NCI-H187 treated with DMSO at 0.1 percent for 48 hours (cell line): ENCODE data around the gene HYAL1.
"Not testable (repeated sequence)": the region's sequence is repeated elsewhere in the genome, so short reads cannot be mapped to it uniquely, and the experiment has no call there.

ENCODE experiments used
- DNase-seq: peaks from one replicate; lab custom pipeline; 2025; lab: John Stamatoyannopoulos, UW

HYAL1 gene

DNA sequence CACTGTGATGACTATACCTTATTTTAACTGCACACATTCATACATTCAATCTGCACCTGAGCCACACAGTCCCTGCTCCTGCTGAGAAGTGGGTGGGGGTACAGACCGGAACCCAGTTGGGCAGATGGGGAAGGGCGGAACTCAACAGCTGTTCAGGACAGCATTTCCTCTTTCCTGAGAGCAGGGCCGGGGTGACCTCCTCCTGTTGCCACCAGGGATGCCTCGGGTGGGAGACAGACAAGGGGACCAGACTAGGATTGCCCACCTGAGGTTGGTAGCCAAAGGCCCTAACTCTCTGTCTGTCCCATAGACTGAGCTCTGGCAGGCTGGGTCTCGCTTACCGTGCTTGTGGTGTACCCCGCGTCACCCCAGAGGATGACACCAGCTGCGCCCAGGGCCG, 15.2 kb upstream of the HYAL1 start:
- no peak for DNase-seq

DNA sequence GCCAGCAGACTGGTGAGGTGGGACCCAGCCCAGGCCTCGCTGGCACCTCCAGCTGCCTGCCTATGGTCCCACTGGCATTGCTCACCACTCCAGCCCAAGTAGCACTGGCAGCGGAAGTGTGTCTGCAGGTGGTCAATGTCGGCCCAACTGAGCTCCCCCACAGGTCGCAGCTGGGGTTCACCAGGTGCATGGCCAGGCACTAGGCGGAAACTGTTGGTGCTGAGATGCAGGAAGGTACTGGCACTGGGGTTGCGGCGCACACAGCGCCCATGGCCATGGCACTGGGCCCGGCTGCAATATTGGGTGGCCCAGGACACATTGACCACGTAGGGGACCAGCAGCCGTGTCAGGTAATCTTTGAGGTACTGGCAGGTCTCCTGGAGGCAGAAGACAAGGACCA, 14.8 kb upstream of the HYAL1 start:
- DNase-seq, result no peak

DNA sequence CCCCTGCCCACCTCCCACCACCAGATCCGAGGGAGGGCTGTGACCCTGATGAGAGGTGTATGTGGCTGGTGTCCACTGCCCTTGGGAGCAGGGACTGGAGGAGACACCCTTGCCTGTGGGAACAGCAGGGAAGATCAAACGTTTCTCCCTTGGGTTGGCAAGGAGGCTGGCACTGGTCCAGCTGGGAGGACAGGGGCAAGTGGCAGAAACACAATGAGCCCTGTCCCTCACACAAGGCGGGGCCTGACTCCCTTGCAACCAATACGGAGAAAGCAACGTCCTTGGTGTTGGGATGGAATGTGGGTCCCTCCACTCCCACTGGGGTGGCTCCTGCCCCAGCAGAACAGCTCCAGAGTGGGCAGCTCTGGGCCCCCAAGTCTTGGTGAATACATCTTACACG, 13.9 kb upstream of the HYAL1 start:
- DNase-seq, result no peak

DNA sequence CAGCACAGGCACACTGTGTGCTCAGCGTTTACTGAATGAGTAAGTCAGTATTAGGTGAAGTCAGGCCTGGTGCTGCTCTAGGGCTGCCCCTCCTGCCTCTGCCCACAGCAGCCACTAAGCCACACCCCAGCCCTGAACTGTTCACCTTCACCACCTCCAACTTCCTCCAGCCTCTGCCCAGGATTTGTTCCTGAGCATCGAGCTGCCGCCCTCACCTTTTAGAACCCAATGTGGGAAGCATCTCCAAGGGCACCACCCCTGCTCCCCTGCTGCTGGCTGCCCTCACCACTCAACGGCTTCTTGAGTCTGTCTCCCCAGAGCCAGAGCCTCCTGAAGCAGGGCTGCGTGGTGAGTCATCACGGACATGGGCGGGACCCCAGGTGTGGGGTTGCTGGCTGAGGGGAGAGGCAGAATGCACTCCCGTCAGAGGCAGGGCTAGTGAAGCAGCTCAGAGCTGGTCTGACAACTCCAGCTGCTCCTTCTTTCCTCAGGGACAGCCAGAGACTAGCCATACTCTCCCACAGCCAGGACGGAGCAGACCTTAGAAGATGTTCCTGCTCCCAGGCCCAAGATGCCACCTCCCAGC, 13.4 kb upstream of the HYAL1 start:
- no peak for DNase-seq

DNA sequence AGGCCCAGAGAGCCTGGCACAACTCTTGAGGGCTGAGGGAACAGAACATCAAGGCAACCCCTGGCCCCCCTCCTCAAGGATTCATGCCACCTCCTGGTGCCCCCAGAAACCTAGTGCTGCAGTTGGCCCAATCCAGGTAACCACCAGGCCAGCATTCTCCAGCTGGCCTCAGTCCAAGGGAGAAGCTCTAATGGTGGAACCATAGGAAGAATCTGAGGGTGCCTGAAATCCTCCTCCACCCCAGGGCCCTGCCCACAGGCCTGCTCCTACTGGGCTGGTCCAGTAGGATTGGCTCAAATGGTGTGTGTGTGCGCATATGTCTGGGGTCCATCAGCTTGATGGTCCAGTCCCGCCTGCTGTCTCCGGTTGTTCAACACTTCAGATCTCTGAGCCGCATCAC, 11.4 kb upstream of the HYAL1 start:
- no peak for DNase-seq

DNA sequence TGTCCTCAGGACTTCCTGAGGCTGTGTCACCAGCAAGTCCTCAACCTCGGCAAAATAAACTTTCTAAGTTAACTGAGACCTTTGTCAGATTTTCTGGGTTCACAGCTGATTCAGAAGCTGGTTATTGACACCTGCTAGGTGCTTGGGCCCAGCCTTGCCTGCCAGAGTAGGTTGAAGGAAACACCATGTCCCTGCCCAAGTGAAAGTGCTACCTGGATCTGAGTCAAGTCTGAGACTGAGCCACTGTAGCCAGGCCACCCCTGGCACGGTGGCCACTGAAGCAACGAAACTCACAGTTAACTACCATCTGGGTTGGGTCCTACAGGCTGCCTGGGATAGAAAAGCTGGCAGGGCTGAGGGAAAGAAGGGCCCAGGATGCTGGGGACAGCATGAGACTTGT, 11.0 kb upstream of the HYAL1 start:
- DNase-seq, result no peak

DNA sequence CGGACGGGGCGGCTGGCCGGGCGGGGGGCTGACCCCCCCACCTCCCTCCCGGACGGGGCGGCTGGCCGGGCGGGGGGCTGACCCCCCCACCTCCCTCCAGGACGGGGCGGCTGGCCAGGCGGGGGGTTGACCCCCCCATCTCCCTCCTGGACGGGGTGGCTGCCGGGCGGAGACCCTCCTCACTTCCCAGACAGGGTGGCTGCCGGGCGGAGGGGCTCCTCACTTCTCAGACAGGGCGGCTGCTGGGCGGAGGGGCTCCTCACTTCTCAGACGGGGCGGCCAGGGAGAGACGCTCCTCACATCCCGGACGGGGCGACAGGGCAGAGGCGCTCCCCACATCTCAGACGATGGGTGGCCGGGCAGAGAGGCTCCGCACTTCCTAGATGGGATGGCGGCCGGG, 8.7 kb upstream of the HYAL1 start:
- DNase-seq, result not testable (repeated sequence)

DNA sequence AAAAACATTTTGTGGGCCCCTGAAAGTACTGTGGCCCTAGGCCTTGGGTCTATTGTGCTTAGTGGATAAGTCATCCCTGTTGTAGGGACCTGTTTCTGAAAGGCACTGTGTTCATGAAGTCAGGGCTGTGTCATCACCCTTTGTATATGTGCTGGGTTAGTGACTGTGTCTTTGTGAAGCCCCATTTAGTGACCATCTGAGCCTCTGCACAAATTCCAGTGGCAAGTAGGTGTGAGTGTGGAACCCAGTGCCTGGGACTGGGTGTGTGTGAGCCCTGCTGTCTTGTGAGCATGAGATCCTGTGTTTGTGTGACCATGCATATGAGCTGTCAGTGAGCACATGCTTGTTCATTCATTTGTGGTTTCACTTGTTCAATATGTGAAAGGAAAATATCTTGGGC, 1.2 kb upstream of the HYAL1 start:
- DNase-seq, result no peak

DNA sequence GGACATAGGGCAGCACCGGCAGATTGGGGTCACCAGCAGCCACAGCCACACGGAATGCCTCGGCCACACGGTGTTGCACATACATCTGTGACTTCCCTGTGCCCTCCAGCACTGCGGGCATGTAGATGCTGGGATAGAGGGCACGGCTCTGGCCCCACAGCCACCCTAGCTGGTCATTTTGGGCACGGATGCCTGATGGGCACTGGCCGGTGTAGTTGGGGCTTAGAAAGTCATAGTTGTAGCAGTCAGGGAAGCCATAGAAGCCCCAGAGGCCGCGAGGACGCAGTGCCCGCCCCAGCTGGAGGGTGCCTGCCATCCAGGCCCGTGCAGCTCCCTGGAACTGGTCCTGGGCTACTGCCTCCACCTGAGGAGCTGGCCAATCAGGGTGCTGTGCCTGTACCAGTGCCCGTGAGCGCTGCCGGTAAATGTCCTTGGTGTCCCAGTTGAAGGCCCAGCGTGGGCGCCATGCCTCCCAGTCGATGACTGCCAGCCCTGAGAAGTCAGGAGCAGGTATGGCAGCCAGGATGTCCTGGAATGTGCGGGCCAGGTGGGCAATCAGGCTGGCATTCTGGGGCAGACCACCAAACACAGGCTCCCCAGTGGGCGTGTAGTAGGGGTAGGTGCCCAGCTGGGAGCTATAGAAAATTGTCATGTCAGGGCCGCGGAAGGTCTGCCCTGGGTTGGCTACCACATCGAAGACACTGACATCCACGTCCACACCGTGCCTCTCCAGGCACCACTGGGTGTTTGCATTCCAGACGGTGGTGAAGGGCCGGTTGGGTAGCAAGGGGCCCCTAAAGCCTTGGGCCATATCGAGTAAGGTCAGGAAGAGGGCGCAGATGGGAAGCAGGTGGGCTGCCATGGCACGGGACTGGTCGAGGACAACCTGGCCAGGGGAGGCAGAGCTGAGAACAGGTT, 1.0 kb downstream of the HYAL1 start:
- no peak for DNase-seq

DNA sequence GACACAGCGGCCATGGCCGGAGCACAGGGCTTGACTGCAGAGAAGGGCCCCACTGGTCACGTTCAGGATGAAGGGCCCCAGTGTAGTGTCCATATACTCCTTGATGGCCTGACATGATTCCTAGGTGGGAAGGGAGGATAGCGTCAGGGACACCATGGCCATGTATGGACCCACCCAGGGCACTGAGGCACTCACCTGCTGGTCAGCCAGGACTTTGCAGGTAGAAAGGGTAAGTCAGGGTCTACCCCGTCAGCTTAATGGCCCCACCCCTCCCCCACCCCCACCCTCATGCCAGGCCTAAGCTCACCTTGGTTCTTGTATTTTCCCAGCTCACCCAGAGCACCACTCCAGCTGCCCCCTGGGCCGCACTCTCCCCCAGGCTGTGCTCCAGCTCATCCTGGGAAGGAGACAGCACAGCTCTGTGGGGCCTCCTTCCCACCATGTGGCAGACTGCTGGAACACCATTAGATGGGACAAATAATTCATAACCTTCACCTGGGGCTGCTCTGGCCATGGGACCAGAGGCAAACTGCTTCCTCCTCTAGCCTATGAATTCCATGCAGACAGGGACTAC, 2.6 kb downstream of the HYAL1 start:
- DNase-seq, result no peak

DNA sequence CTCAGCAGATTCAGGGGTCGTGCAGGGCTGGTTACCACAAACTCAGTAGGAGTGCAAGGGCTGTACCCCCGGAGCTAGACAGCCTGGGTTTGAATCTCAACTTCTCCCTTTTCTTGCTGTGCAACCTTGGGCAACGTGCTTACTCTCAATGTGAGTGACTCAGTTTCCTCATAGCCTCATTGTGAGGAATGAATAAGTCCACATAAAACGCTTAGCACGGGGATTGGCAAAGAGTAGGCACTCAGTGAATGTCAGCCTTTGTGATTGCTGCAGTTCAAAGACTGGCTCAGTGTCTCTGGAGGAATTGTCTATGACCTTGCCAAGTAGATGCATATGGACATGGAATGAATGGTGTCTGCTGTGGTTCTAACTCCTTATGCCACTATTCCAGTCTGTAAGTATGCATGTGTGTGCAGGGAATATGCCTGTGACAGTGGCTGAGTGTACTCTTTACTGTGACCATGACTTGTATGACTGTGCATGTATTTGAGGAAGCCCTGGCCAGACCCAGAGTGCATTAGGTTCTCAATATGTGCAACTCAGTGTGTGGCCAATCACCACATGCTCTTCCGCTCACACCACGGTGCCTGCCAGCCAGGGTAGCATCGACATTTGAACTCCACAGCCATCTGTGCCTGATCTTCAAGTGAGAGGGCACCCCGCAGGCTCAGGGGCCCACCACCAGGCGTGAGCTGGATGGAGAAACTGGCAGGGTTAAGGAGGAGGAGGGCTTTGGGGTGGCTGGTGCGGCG, 3.3 kb downstream of the HYAL1 start:
- no peak for DNase-seq

DNA sequence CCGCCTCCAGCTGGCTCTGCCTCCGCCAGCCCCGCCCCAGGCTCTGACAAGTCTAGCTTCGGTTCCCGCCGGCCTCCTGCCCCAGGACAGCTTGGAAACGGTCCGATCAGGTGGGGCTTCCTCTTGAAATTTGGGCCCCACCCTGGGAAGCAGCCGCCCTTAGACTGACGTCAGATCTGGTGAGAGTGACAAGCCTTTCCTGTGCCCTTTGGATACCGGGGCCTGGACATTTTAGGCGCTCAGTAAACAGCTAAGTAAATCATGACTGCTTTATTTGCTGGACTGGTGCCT, 3.8 kb downstream of the HYAL1 start:
- no peak for DNase-seq

DNA sequence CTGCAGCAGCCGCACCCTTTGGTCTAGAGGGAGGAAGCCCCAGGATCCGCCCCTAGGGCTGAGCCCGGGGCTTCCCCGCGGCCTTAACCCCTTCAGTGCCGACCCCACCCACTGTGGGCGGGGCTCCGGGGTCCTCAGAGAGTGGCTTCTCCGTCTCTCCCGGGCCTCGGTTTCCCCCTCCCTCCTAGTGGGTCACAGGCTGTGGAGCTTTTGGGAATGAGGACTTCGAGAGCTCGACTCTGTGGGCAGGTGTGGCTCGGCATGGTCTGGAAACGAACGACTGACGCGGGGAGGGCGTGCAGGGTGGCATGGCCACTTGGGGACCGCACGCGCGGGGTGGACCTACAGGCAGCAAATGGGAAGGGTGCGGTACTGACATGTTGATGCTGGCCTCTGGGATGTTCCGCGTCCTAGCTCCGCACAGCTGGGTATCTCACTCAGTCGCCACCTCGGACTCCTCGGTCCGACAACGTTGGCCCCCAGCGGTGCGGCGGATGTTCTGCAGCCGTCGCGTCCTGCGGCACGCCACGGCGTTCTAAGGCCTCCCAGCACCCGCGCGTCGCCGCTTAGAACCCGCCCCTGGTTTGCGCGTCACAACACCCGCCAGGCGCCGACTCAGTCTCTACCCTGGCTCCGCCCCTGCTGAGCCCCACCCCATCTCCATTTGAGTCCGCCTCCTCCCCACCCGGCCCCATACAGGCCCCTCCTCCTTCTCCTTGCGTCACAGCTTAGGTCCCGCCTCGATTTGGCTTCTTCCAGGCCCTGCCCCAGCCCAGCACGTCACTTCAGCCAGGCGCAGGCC, 4.3 kb downstream of the HYAL1 start, which contains the start of the genes HYAL3 and NAA80:
Gene HYAL3, minus strand, starts transcription at position 570 of the 802 bp plus-strand sequence. CDS start 3,803 bp downstream, outside the sequence.
Gene NAA80, minus strand, starts transcription at position 570 of the 802 bp plus-strand sequence. CDS start 1,942 bp downstream, outside the sequence.
- peak; percentile 68 for DNase-seq

DNA sequence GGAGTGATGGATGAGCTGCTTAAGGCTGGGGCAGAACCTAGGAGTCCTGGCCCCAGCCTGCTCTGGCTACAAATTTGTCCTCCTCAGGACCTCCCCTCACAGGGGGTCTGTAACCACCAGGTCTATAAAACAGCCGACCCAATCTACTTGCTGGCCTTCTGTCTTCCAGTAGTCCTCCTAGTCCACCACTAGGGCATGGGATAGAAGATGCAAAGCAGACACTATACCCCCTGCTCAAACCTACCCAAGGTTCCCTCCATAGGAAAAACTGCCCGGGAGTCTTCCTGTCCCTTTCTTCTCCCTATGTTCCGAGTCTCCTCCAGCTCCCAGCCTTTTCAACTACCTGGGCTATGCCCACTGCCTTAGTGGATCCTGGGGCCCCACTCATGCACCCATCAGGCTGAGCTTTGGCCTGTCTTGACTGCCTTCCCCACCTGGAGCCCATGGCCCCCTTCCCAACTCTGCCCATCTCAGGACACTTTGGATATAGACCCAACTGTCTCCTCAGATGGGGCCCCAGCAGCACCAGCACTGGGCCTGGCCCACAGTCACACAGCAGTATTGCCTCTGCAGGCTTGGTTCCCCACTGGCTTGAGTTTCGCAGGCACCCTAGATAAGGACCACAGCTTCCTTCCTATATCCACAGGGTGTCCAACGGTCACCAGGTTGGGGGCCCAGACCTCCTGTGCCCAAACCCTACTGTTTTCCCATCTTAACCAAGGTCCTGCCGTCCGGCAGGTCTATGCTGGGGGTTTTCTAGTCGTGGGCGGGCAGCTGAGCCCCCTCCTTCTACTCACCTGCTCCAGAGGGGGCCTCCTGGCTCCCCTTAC, 5.3 kb downstream of the HYAL1 start:
- DNase-seq, result no peak

DNA sequence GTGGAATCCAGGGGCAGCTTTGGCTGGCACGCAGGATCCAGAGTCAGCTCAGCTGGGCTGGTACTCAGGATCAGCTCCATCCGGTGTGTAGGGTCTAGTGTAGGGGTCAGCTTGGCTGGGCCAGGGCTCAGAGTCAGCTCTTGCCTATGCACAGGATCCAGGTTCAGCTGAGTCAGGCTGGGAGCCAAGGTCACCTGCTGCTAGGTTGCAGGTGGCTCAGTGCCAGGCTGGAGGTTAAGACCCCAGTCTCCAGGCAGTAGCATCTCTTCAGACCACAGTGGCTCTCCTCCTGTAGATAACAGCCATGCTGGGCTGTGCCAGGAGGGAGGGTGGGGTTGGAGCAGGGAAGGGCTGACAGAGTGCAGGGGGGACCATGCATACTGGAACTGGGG, 6.0 kb downstream of the HYAL1 start:
- no peak for DNase-seq

DNA sequence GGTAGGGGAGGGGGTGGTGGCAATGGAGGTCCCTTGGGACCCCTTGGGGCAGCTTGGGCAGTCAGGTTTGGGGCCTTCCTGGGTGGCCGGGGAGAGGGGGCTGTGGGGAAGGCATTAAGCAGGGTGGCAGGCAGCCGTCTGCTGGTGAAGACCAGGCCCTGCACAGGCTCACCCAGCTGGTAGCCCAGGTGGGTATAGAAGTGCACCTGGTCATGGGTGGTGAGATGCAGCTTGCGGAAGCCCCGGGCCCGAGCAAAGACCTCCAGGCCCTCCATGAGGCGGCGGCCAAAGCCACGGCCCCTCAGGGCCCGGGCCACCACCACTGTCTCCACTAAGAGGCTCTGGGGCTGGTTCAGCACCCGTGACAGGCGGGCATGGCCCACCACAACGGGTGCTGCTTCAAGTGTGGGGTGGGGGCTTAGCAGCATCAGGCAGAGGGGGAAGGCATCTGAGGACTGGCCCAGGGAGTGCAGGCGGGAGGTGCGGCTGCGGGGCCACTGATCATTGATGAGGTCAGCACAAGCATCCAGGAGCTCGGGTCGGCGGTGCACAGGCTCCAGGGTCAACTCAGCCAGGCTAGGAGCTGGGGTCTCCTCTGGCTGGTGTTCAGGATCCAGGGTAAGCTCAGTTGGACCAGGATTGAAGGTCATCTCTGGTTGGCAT, 6.5 kb downstream of the HYAL1 start:
- no peak for DNase-seq

DNA sequence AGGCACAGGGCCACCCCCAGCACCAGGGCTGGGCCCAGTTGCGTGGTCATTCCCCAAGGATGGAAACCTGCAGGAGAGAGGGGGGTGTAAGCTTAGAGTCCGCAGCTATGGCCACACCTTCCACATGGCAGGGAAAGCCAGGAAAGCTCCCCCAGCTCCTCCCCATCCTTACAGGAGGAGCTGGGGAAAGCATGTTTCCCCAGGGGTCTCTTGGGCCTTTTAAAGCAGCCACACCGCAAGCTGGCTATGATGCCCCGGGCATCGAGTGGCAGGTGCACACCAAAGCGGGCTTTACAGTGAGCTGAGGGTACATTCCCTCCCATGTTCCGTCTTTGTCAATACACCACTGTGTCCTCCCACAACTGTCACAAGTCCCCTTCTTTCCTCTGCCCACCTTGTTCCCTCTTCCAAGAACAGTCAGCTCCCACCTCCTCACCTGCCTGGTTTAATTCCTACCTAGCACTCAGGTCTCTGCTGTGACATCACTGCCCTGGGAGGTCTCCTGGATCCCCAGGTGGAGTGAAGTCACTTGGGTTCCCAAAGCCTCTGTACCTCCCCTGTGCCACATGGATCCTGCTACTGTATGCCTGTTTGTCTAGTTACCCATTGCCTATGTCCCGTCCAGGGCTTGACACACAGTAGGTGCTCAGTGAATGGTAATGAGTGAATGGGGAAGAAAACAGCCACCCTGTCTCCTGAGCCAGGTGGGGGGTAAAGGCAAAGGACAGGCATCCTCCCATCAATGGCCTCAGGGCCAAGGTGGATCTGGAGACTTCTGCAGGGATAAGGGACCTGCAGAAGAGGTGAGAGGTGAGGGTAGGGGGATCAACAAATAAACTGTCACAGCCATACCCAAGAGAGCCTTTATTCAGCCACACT, 7.6 kb downstream of the HYAL1 start:
- no peak for DNase-seq

DNA sequence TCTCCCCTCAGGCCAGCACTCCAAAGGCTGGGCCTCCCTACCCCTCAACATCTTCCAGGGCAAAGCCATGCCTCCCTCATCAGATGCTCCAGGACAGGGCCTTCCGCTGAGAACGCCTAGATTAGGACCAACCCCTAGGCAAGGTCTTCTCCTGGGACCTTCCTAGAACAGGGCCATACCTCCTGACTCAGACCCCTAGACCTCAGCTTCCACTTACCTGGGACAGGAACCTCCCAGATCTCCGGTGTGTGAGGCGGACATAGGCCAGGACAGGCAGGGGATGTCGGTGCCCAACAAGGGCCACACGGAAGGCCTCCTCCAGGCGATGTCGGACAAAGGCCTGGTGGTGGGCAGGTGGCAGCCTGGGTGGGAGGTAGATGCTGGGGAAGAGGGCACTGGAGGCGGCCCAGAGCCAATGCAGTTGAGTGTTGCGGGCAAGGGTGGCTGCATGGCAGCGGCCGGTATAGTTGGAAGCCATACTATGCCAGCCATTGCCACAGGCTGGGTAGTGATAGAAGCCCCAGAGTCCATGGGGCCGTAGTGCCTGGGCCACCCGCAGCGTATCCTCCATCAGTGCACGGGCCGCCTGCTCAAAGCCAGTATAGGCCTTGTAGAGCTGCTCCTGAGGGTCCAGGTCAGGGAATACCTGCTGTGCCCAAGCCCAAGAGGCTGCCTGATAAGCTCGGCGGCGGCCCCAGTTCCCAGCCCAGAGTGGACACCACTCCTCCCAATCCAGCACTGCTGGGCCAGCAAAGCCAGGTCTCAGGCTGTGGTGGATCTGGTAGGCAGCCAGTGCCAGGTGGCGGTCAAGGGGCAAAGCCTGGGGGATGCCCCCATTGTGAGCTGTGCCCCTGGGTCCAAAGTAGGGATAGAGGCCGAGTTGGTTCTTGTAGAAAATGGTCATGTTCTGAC, 8.6 kb downstream of the HYAL1 start:
- DNase-seq, result no peak
